DOHH2 (cell line): ENCODE measurements around the gene SYNPO2.
"Not testable (repeated sequence)": the region's sequence is repeated elsewhere in the genome, so short reads cannot be mapped to it uniquely, and the experiment has no call there.

Source experiments
- H3F3A ChIP-seq: fragments of 200-600 bp; sonication (generic), shearing (Covaris generic); 2 replicates; pipeline ENCODE4 v1.6.0; 2016; ENCODE audit warnings: antibody characterized with exemption, mild to moderate bottlenecking; ENCODE audit not compliant: control insufficient read depth, insufficient read depth
- H3K27ac ChIP-seq: fragments of 200-600 bp; sonication (generic); 2 replicates; pipeline ENCODE4 v1.5.1; 2014; ENCODE audit warnings: low read depth, mild to moderate bottlenecking, low read length, moderate library complexity
- H3K27me3 ChIP-seq: fragments of 200-600 bp; sonication (generic); 2 replicates; pipeline ENCODE4 v1.6.1; 2014; ENCODE audit warnings: mild to moderate bottlenecking, low read length, mixed read lengths; ENCODE audit not compliant: control insufficient read depth
- H3K36me3 ChIP-seq: fragments of 200-600 bp; sonication (generic); 2 replicates; pipeline ENCODE4 v1.6.1; 2014; ENCODE audit warnings: mild to moderate bottlenecking, low read length, moderate library complexity, mixed read lengths; ENCODE audit not compliant: control insufficient read depth
- H3K4me1 ChIP-seq: fragments of 200-600 bp; sonication (generic); 2 replicates; pipeline ENCODE4 v1.6.1; 2014; ENCODE audit warnings: mild to moderate bottlenecking, low read length, mixed read lengths; ENCODE audit not compliant: control insufficient read depth
- H3K4me2 ChIP-seq: fragments of 200-600 bp; sonication (generic); 2 replicates; pipeline ENCODE4 v1.6.0; 2014; ENCODE audit warnings: mild to moderate bottlenecking, low read length, moderate library complexity
- H3K4me3 ChIP-seq: fragments of 200-600 bp; sonication (generic); 2 replicates; pipeline ENCODE4 v1.5.1; 2014; ENCODE audit warnings: mild to moderate bottlenecking, low read length, mixed read lengths
- H3K79me2 ChIP-seq: fragments of 200-600 bp; sonication (generic); 2 replicates; pipeline ENCODE4 v1.6.1; 2014; ENCODE audit warnings: mild to moderate bottlenecking, low read length, mixed read lengths; ENCODE audit not compliant: control insufficient read depth
- H3K9me2 ChIP-seq: fragments of 200-600 bp; sonication (generic); replicated peaks from 2 replicates; pipeline ENCODE4 v1.6.1; 2014; ENCODE audit warnings: mild to moderate bottlenecking, low read length, mixed read lengths; ENCODE audit not compliant: control insufficient read depth
- H3K9me3 ChIP-seq: fragments of 200-600 bp; sonication (generic); 2 replicates; pipeline ENCODE4 v1.6.1; 2014; ENCODE audit warnings: antibody characterized with exemption, low read length, mixed read lengths; ENCODE audit not compliant: control insufficient read depth, insufficient read depth
- H4K20me1 ChIP-seq: fragments of 200-600 bp; sonication (generic); 2 replicates; pipeline ENCODE4 v1.6.0; 2014; ENCODE audit warnings: low read depth, mild to moderate bottlenecking, antibody characterized with exemption, low read length, moderate library complexity; ENCODE audit not compliant: control insufficient read depth, insufficient read depth
- EZH2phosphoT487 ChIP-seq: fragments of 200-600 bp; sonication (generic); IDR thresholded peaks from 2 replicates; pipeline ENCODE4 v1.6.1; 2017; ENCODE audit warnings: borderline replicate concordance, mild to moderate bottlenecking, antibody characterized with exemption, low read length, moderate library complexity, mixed read lengths
- TF ChIP-seq, protein P1 (sequence below): fragments of 200-600 bp; sonication (generic); IDR thresholded peaks from one replicate; pipeline ENCODE4 v1.5.1; 2014; ENCODE audit warnings: antibody characterized with exemption, mild to moderate bottlenecking, low read depth, low read length; ENCODE audit not compliant: poor library complexity, severe bottlenecking

The SYNPO2 gene

DNA sequence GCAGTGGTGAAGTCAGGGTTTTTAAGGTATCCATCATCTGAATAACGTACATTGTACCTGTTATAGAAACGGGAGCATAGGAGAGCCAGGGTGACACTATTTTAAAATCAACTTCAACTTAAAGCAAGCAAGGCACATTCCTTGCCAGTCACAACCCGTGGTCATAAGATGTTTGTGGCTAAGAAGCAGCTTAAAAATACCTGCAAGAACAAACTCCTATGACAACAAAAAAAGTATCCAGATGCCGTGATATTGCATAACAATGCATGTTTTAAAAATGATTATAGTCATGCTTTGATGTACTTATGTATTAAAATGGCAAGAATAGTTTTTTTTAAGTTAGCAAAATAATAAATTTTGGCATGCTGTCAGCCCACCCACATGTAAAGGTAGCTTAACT, 16.5 kb upstream of the SYNPO2 start:
- no peak overlapping the region for H3K4me2 ChIP-seq
- H3K79me2 ChIP-seq, result no peaks in the 10 kb centered on the region

DNA sequence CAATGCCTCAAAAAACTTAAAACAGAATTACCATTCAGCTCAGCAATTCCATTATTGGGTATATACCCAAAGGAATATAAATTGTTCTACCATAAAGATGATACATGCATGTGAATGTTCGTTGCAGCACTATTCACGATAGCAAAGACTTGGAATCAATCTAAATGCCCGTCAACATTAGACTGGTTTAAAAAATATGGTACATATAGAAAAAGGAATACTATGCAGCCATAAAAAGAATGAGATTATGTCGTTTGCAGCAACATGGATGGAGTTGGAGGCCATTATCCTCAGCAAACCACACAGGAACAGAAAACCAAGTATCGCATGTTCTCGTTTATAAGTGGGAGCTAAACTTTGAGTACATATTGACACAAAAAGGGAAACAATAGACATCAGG, 10.9 kb upstream of the SYNPO2 start:
- Histone ChIP-seq H3K4me2 (no peak overlapping the region), H4K20me1 (no peaks in the 10 kb centered on the region), H3F3A (no peaks in the 10 kb centered on the region), H3K9me3 (peaks cover 4% of the 10 kb centered on the region; the same call in 1 of the 2 replicates), H3K36me3 (no peaks in the 10 kb centered on the region), H3K27ac (no peak overlapping the region), H3K9me2 (no peaks in the 10 kb centered on the region), H3K4me3 (no peak overlapping the region), H3K79me2 (no peaks in the 10 kb centered on the region), H3K4me1 (no peaks in the 10 kb centered on the region), H3K27me3 (no peaks in the 10 kb centered on the region)
- TF ChIP-seq, protein P1, sequence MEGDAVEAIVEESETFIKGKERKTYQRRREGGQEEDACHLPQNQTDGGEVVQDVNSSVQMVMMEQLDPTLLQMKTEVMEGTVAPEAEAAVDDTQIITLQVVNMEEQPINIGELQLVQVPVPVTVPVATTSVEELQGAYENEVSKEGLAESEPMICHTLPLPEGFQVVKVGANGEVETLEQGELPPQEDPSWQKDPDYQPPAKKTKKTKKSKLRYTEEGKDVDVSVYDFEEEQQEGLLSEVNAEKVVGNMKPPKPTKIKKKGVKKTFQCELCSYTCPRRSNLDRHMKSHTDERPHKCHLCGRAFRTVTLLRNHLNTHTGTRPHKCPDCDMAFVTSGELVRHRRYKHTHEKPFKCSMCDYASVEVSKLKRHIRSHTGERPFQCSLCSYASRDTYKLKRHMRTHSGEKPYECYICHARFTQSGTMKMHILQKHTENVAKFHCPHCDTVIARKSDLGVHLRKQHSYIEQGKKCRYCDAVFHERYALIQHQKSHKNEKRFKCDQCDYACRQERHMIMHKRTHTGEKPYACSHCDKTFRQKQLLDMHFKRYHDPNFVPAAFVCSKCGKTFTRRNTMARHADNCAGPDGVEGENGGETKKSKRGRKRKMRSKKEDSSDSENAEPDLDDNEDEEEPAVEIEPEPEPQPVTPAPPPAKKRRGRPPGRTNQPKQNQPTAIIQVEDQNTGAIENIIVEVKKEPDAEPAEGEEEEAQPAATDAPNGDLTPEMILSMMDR, result no peak
- no peak for TF ChIP-seq EZH2phosphoT487

More for the DNA sequence above, 16.5 kb upstream of the SYNPO2 start:
- Histone ChIP-seq H3K4me3 (no peak overlapping the region), H4K20me1 (no peaks in the 10 kb centered on the region), H3K9me2 (no peaks in the 10 kb centered on the region), H3F3A (no peaks in the 10 kb centered on the region), H3K4me1 (no peaks in the 10 kb centered on the region), H3K27ac (no peak overlapping the region), H3K9me3 (no peaks in the 10 kb centered on the region), H3K36me3 (no peaks in the 10 kb centered on the region), H3K27me3 (no peaks in the 10 kb centered on the region)
- no peak for TF ChIP-seq EZH2phosphoT487
- TF ChIP-seq, protein P1, result no peak

DNA sequence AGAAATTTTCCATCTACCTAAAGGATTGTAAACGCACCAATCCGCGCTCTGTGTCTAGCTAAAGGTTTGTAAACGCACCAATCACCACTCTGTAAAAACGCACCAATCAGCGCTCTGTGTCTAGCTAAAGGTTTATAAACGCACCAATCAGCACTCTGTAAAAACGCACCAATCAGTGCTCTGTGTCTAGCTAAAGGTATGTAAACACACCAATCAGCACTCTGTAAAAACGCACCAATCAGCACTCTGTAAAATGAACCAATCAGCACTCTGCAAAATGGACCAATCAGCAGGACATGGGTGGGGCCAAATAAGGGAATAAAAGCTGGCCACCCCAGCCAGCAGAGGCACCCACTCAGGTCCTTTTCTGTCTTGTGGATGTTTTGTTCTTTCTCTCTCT, 10.1 kb upstream of the SYNPO2 start:
- H3K9me2 ChIP-seq, H3F3A ChIP-seq, H3K4me1 ChIP-seq, H3K79me2 ChIP-seq, H3K27me3 ChIP-seq, H3K4me2 ChIP-seq, H3K36me3 ChIP-seq, H3K27ac ChIP-seq, H3K9me3 ChIP-seq, H3K4me3 ChIP-seq, H4K20me1 ChIP-seq: not testable (repeated sequence)

- Histone ChIP-seq H3F3A (no peaks in the 10 kb centered on the region), H3K9me3 (peaks cover 4% of the 10 kb centered on the region; the same call in 1 of the 2 replicates), H3K36me3 (no peaks in the 10 kb centered on the region), H3K27me3 (no peaks in the 10 kb centered on the region), H3K9me2 (no peaks in the 10 kb centered on the region), H3K4me3 (no peak overlapping the region), H3K79me2 (no peaks in the 10 kb centered on the region), H3K27ac (no peak overlapping the region), H3K4me1 (no peaks in the 10 kb centered on the region), H3K4me2 (no peak overlapping the region), H4K20me1 (no peaks in the 10 kb centered on the region)
- no peak for TF ChIP-seq EZH2phosphoT487
- TF ChIP-seq, protein P1, result no peak
These were observed 9.2 kb upstream of the SYNPO2 start for GRCh38 chr4:118879409-118879808.
